ENCODE measurements around the gene SMG9.
A peak's percentile ranks its signal among the peaks of the same experiment; 100 is the strongest.
"Not testable (repeated sequence)": the region's sequence is repeated elsewhere in the genome, so short reads cannot be mapped to it uniquely, and the experiment has no call there.

The SMG9 gene

GRCh38 chr19:43779820-43780219 lies 25.1 kb upstream of the SMG9 start:
- no peak for DNase-seq

GRCh38 chr19:43779147-43779819 lies 24.5 kb upstream of the SMG9 start:
- no peak for DNase-seq

- DNase-seq: no peak
Observed at GRCh38 chr19:43778651-43779050, 23.9 kb upstream of the SMG9 start.

GRCh38 chr19:43777163-43777695 lies 22.5 kb upstream of the SMG9 start:
- DNase-seq: no peak

- DNase-seq: no peak
Observed at GRCh38 chr19:43776286-43776685, 21.5 kb upstream of the SMG9 start.

- no peak for DNase-seq
Observed at GRCh38 chr19:43775299-43775890, 20.6 kb upstream of the SMG9 start.

GRCh38 chr19:43774940-43775258 lies 20.1 kb upstream of the SMG9 start:
- not testable (repeated sequence) for DNase-seq

- peak in 1 of 2 experiments; percentile 26 for DNase-seq
Observed at GRCh38 chr19:43774103-43774939, 19.6 kb upstream of the SMG9 start.

GRCh38 chr19:43773725-43774102 lies 19.0 kb upstream of the SMG9 start:
- no peak for DNase-seq

GRCh38 chr19:43769256-43769655 lies 14.5 kb upstream of the SMG9 start:
- DNase-seq: no peak

- no peak for DNase-seq
Observed at GRCh38 chr19:43768273-43769050, 13.7 kb upstream of the SMG9 start.

GRCh38 chr19:43767818-43768217 lies 13.1 kb upstream of the SMG9 start:
- DNase-seq: no peak

GRCh38 chr19:43767316-43767715 lies 12.6 kb upstream of the SMG9 start:
- DNase-seq: no peak

- no peak for DNase-seq
Observed at GRCh38 chr19:43766755-43767043, 11.9 kb upstream of the SMG9 start.

GRCh38 chr19:43765109-43765876 lies 10.5 kb upstream of the SMG9 start:
- no peak for DNase-seq

GRCh38 chr19:43764684-43765083 lies 9.9 kb upstream of the SMG9 start:
- DNase-seq: not testable (repeated sequence)

GRCh38 chr19:43763473-43763939 lies 8.7 kb upstream of the SMG9 start:
- DNase-seq: no peak

GRCh38 chr19:43762814-43763213 lies 8.1 kb upstream of the SMG9 start:
- no peak for DNase-seq

GRCh38 chr19:43760941-43761340 lies 6.2 kb upstream of the SMG9 start:
- DNase-seq: no peak

- DNase-seq: no peak
Observed at GRCh38 chr19:43759515-43759914, 4.8 kb upstream of the SMG9 start.

GRCh38 chr19:43755256-43755801 lies 567 bp upstream of the SMG9 start:
- peak; percentile 71 to 81 for DNase-seq

- no peak for DNase-seq
Observed at GRCh38 chr19:43754253-43754502, 584 bp downstream of the SMG9 start.

Measured in NCI-H1930 (cell line).